GM12892 (cell line): ENCODE results near the gene CTAGE15.
"Not testable (repeated sequence)": the region's sequence is repeated elsewhere in the genome, so short reads cannot be mapped to it uniquely, and the experiment has no call there.

Experiments
- POLR2A ChIP-seq: IDR thresholded peaks from 2 replicates; pipeline ENCODE4 v1.6.1; 2011; ENCODE audit warnings: low read depth, low read length, control low read depth
- POLR2AphosphoS5 ChIP-seq: IDR thresholded peaks from 2 replicates; pipeline ENCODE4 v1.6.1; 2011; ENCODE audit warnings: low read depth, low read length, control low read depth
- TAF1 ChIP-seq: IDR thresholded peaks from 2 replicates; pipeline ENCODE4 v1.6.1; 2011; ENCODE audit warnings: low read depth, mild to moderate bottlenecking, control low read depth, low read length, borderline replicate concordance

GRCh38 chr7:143536443-143536842, 35.2 kb upstream of the CTAGE15 start:
- not testable (repeated sequence) for TF ChIP-seq TAF1, POLR2AphosphoS5, POLR2A
